Heart left ventricle (tissue), 13 donors: ENCODE data around the gene FOXJ3.

Experiments
- CTCF ChIP-seq, 12 donors: fragments of 200-600 bp; sonication (generic) in 4 of 12; IDR thresholded peaks; one replicate each; pipeline versions ENCODE4 v1.5.0 to v1.8.0; 2018 to 2022; ENCODE audit warnings: antibody characterized with exemption in 12 of 12, mild to moderate bottlenecking in 5 of 12
- POLR2A ChIP-seq, 2 donors: fragments of 450-650 bp; IDR thresholded peaks; one replicate each; pipeline ENCODE4 v1.6.1; 2017; ENCODE audit warnings: antibody characterized with exemption in 2 of 2, mild to moderate bottlenecking in 2 of 2, moderate library complexity in 2 of 2
- donor health status: ischemic (EF 13 %, LVEDD 7.1; RV severe dilation, severe dysfunction).
- donor health status: DM: no; HTN: yes; CAD: no.
- donor health status: DM: no; HTN: no; CAD: no.
- donor health status: ischemic (EF 25% LVEDD 6.9; RV normal size, moderate dysfunction).
- donor health status: ischemic (EF 25% LVEDD 5.7; RV mildly dilated, moderate dysfunction).
- donor health status: ischemic (EF 35%, LVEDD 5.7; RV mildly dilated, moderate dysfunction).
- donor health status: nonischemic (EF 11% LVEDD 7.7; RV severe dilation, severe dysfunction).
- donor health status: DM: yes; HTN: yes; CAD: no.
- donor health status: PGD.
- donor health status: ischemic (EF 29% LVEDD 5.4; RV normal size, mild dysfunction).
- donor health status: nonischemic (EF 23%, LVEDD 6.1; RV moderate dilation, normal function).

GRCh38 chr1:42214447-42214871 lies 120.6 kb downstream of the FOXJ3 start:
- TF ChIP-seq CTCF (IDR thresholded peaks at IDR 0.05): no peak
- no peak for TF ChIP-seq POLR2A (IDR thresholded peaks at IDR 0.05)
